Sigmoid colon (tissue), 7 donors: Measurements from ENCODE around the gene LINC00305. TPM values are rescaled to one million over a fixed set of nuclear protein-coding genes. Genes with fewer than 3 reads are reported as not detected.

Experiments
- DNase-seq: peaks from one replicate; pipeline ENCODE4 v3.0.0-alpha.2; 2019
- H3K27ac ChIP-seq, 4 donors: fragments of 200-600 bp; sonication (generic); one replicate each; pipeline ENCODE4 v1.5.1; 2016 to 2019; ENCODE audit warnings: mild to moderate bottlenecking in 1 of 4
- H3K27me3 ChIP-seq, 3 donors: fragments of 200-600 bp; sonication (generic); one replicate each; pipeline ENCODE4 v1.5.1; 2019; ENCODE audit warnings: mild to moderate bottlenecking in 1 of 3
- H3K36me3 ChIP-seq, 4 donors: fragments of 200-600 bp; sonication (generic); one replicate each; pipeline ENCODE4 v1.5.1; 2016 to 2019
- H3K4me1 ChIP-seq, 4 donors: fragments of 200-600 bp; sonication (generic); one replicate each; pipeline ENCODE4 v1.5.1; 2017 to 2019
- H3K4me3 ChIP-seq, 4 donors: fragments of 200-600 bp; sonication (generic); one replicate each; pipeline ENCODE4 v1.5.1; 2017 to 2019; ENCODE audit warnings: mild to moderate bottlenecking in 2 of 4, moderate library complexity in 1 of 4
- H3K9me3 ChIP-seq, 4 donors: fragments of 200-600 bp in 3 of 4; sonication (generic) in 3 of 4; one replicate each; pipeline versions ENCODE4 v1.5.1 to v1.6.1; 2013 to 2019
- EP300 ChIP-seq, 4 donors: sonication (generic); formaldehyde crosslinking; IDR thresholded peaks; one replicate each; pipeline ENCODE4 v1.6.1; 2017; ENCODE audit warnings: antibody characterized with exemption in 4 of 4
- POLR2A ChIP-seq, 2 donors: fragments of 450-650 bp; IDR thresholded peaks; one replicate each; pipeline ENCODE4 v1.6.1; 2016; ENCODE audit warnings: antibody characterized with exemption in 2 of 2, mild to moderate bottlenecking in 2 of 2, moderate library complexity in 2 of 2
- POLR2AphosphoS5 ChIP-seq, 4 donors: sonication (generic); formaldehyde crosslinking; IDR thresholded peaks; one replicate each; pipeline ENCODE4 v1.6.1; 2017; ENCODE audit warnings: antibody characterized with exemption in 4 of 4
- WGBS, 2 donors: extraction: QIAGEN DNeasy Blood & Tissue Kit; methylation state at CpG; one replicate each; pipeline ENCODE4 v1.1.7; 2013; 5-methylcytosine and 5-hydroxymethylcytosine counted together
- intact Hi-C: fragments of 100-400 bp; cut with DNase I; formaldehyde crosslinking; loops from one replicate; pipeline ENCODE4 v1.15.1; 2023
- polyA plus RNA-seq, 3 donors: library from polyadenylated mRNA; stranded (reverse); fragments of 200-250 nt; gene quantifications; one replicate each; pipeline ENCODE4 v1.2.3, GENCODE V29; 2013
- total RNA-seq, 4 donors: library from RNA; depleted of rRNA; stranded (reverse); fragments of >200 nt; gene quantifications; one replicate each; pipeline ENCODE4 v1.1.0, GENCODE V29; 2016
- TF ChIP-seq, protein P1 (sequence below), 4 experiments: fragments of 450-650 bp in 3 of 4; fragments of 200-600 bp in 1 of 4; IDR thresholded peaks; one replicate each; pipeline ENCODE4 v1.5.1; 2016 to 2019; ENCODE audit warnings: antibody characterized with exemption in 4 of 4, mild to moderate bottlenecking in 3 of 4, moderate library complexity in 2 of 4
- donor health status: healthy with polysubstance abuse.
- donor health status: Bipolar disorder and iron deficiency.
- donor health status: healthy.

Gene LINC00305
- total and polyA plus RNA-seq, 7 donors: not detected

DNA sequence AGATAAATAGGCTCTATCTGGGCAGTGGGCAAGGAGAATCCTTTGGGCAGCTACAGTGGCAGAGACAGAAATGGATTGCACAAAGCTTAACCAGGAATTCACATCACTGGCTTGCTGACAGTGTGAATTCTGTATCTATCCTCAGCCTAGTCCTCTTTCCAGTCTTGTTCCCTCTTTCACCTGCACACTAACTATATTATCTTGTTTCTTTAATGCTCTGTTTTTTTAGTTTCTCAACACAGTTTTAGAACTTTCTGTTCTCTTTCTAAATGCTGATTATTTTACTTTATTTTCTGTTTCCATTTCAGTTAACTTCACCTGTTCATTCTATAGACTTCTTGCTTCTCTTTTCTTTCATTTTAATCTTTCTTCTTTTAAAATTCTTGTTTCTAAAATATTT is 66.4 kb downstream of the LINC00305 start:
- no peak overlapping the region for H3K27ac ChIP-seq
- intact Hi-C loops: no loop called here
- no peaks in the 10 kb centered on the region for H3K36me3 ChIP-seq
- H3K9me3 ChIP-seq: no peaks in the 10 kb centered on the region
- no peak overlapping the region for H3K4me3 ChIP-seq
- H3K27me3 ChIP-seq: no peaks in the 10 kb centered on the region
- H3K4me1 ChIP-seq: no peaks in the 10 kb centered on the region
- no peak for TF ChIP-seq POLR2AphosphoS5 (IDR thresholded peaks at IDR 0.05)
- TF ChIP-seq, protein P1, sequence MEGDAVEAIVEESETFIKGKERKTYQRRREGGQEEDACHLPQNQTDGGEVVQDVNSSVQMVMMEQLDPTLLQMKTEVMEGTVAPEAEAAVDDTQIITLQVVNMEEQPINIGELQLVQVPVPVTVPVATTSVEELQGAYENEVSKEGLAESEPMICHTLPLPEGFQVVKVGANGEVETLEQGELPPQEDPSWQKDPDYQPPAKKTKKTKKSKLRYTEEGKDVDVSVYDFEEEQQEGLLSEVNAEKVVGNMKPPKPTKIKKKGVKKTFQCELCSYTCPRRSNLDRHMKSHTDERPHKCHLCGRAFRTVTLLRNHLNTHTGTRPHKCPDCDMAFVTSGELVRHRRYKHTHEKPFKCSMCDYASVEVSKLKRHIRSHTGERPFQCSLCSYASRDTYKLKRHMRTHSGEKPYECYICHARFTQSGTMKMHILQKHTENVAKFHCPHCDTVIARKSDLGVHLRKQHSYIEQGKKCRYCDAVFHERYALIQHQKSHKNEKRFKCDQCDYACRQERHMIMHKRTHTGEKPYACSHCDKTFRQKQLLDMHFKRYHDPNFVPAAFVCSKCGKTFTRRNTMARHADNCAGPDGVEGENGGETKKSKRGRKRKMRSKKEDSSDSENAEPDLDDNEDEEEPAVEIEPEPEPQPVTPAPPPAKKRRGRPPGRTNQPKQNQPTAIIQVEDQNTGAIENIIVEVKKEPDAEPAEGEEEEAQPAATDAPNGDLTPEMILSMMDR (IDR thresholded peaks at IDR 0.05): no peak
- TF ChIP-seq POLR2A (IDR thresholded peaks at IDR 0.05): no peak
- TF ChIP-seq EP300 (IDR thresholded peaks at IDR 0.05): no peak
- no peak for DNase-seq

DNA sequence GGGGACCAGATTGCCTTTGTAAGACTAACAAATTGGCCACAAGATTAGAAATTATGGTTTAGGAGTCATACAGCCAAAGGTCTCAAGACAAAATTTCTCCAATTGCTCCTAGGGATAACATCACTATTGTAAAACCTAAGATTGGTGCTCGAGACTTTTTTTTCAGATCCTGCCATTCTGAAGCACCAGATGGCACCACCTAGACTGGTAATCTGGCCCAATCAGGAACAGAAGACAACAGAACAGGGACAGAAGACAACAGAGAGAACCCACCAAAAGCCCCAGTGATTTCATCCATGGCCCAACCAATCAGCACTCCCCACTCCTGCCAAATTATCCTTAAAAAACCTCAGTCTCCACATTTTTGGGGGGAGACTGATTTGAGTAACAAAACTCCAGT is 66.8 kb downstream of the LINC00305 start:
- 38 to 78% methylated on average over 1 of the region's 1 CpG for WGBS, 2 donors
- Histone ChIP-seq H3K4me3 (no peak overlapping the region), H3K27ac (no peak overlapping the region), H3K9me3 (no peaks in the 10 kb centered on the region), H3K4me1 (no peaks in the 10 kb centered on the region), H3K27me3 (no peaks in the 10 kb centered on the region), H3K36me3 (no peaks in the 10 kb centered on the region)
- DNase-seq: no peak
- intact Hi-C loops: no loop called here
- no peak for TF ChIP-seq EP300 (IDR thresholded peaks at IDR 0.05)
- no peak for TF ChIP-seq POLR2AphosphoS5 (IDR thresholded peaks at IDR 0.05)

DNA sequence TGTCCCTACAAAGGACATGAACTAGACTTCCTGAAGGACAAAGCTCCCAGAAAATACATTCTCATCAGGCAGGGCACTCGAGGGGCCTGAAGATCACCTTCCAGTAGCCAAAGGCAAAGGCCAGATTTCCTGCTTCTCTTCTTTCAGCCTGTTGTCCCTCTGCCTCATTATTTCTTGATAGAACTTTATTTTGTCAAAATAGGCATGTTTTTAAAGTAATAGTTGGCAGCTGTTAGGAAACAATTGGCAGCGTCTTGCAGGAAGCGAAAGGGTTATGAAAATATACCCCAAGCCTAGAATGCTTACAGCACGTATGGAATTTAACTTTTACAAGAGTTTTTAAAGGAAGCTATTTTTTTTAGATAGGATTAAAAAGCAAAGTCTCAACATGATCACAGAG is 74.9 kb downstream of the LINC00305 start:
- WGBS, 2 donors: 68 to 75% methylated on average over 4 of the region's 4 CpGs
- Histone ChIP-seq H3K27me3 (no peaks in the 10 kb centered on the region), H3K4me1 (no peaks in the 10 kb centered on the region), H3K36me3 (no peaks in the 10 kb centered on the region), H3K9me3 (peaks cover 0 to 6% (median 0%) of the 10 kb centered on the region in 4 donors), H3K4me3 (no peak overlapping the region), H3K27ac (no peak overlapping the region)
- intact Hi-C loops: no loop called here
- no peak for DNase-seq
- TF ChIP-seq POLR2AphosphoS5 (IDR thresholded peaks at IDR 0.05): no peak
- TF ChIP-seq, protein P1 (IDR thresholded peaks at IDR 0.05): no peak
- no peak for TF ChIP-seq EP300 (IDR thresholded peaks at IDR 0.05)
- TF ChIP-seq POLR2A (IDR thresholded peaks at IDR 0.05): no peak

DNA sequence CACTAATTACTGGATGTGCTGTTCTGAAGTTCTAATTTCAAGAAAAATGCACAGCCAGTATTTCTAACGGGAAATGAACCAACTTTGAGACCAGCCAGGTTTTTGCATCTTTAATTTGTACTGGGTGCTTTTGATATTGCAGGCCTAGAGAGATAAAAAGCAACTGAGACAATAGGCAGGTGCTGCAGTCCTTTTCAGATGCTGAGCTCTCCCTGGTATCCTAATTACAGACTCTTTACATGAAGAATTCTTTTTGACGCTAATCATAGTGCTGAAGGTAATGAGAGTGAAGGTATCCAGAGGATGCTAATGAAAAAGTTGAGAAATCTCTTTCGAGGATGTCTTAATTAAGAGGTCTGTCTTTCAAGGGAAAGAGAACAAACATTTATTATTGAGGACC is 93.9 kb downstream of the LINC00305 start:
- Histone ChIP-seq H3K4me1 (no peaks in the 10 kb centered on the region), H3K36me3 (no peaks in the 10 kb centered on the region), H3K4me3 (no peak overlapping the region), H3K9me3 (no peaks in the 10 kb centered on the region), H3K27me3 (no peaks in the 10 kb centered on the region), H3K27ac (no peak overlapping the region)
- 55 to 72% methylated on average over 3 of the region's 3 CpGs for WGBS, 2 donors
- TF ChIP-seq, protein P1 (IDR thresholded peaks at IDR 0.05): no peak
- TF ChIP-seq EP300 (IDR thresholded peaks at IDR 0.05) (no peak), POLR2AphosphoS5 (IDR thresholded peaks at IDR 0.05) (no peak), POLR2A (IDR thresholded peaks at IDR 0.05) (no peak)
- no peak for DNase-seq
- intact Hi-C loops: no loop called here

- Histone ChIP-seq H3K27me3 (no peaks in the 10 kb centered on the region), H3K36me3 (no peaks in the 10 kb centered on the region), H3K27ac (no peak overlapping the region), H3K4me1 (no peaks in the 10 kb centered on the region), H3K9me3 (no peaks in the 10 kb centered on the region), H3K4me3 (no peak overlapping the region)
- no peak for DNase-seq
- WGBS, 2 donors: 43 to 50% methylated on average over 1 of the region's 1 CpG
- TF ChIP-seq POLR2A (IDR thresholded peaks at IDR 0.05) (no peak), POLR2AphosphoS5 (IDR thresholded peaks at IDR 0.05) (no peak), EP300 (IDR thresholded peaks at IDR 0.05) (no peak)
- TF ChIP-seq, protein P1 (IDR thresholded peaks at IDR 0.05): no peak
- intact Hi-C loops: no loop called here
Measured at GRCh38 chr18:64053246-64053645, 95.6 kb downstream of the LINC00305 start.
